ENCODE measurements around the gene HSDL2. TPM values are rescaled to one million over a fixed set of nuclear protein-coding genes. Genes with fewer than 3 reads are reported as not detected.

Gene HSDL2
- total RNA-seq, result 100 to 1,000 TPM in 1 of 4 donors, 10 to 100 TPM in 3; 54.0 to 106 (median 59.9) TPM

GRCh38 chr9:112380102-112380824, at the start of gene HSDL2:
HSDL2 (plus strand) TSS chr9:112380108; CDS start chr9:112380164, 56 bp downstream.
- TF ChIP-seq CTCF (IDR thresholded peaks at IDR 0.05), result no peak
- ATAC-seq (ENCODE audit: low FRiP score) (peak; percentile 61), DNase-seq (ENCODE audit: low spot score) (no peak)

- ATAC-seq (ENCODE audit: low FRiP score) (no peak), DNase-seq (ENCODE audit: low spot score) (no peak)
- TF ChIP-seq CTCF (IDR thresholded peaks at IDR 0.05), result no peak
Observed at GRCh38 chr9:112331674-112331952, 48.3 kb upstream of the HSDL2 start.

GRCh38 chr9:112332214-112332613, 47.7 kb upstream of the HSDL2 start:
- DNase-seq (ENCODE audit: low spot score), result no peak
- ATAC-seq (ENCODE audit: low FRiP score), result no peak
- no peak for TF ChIP-seq CTCF (IDR thresholded peaks at IDR 0.05)

- DNase-seq (ENCODE audit: low spot score), result no peak
- no peak for TF ChIP-seq CTCF (IDR thresholded peaks at IDR 0.05)
- no peak for ATAC-seq (ENCODE audit: low FRiP score)
Observed at GRCh38 chr9:112332674-112332976, 47.3 kb upstream of the HSDL2 start.

- peak; percentile 45 for ATAC-seq (ENCODE audit: low FRiP score)
Observed at GRCh38 chr9:112332977-112333638, 46.8 kb upstream of the HSDL2 start, which contains the start of gene PTBP3. PTBP3 (minus strand) TSS chr9:112333619; CDS start chr9:112297865, 35,754 bp downstream.

GRCh38 chr9:112333639-112334431, 46.1 kb upstream of the HSDL2 start:
- ATAC-seq (ENCODE audit: low FRiP score) (peak; percentile 96), DNase-seq (ENCODE audit: low spot score) (peak; percentile 57)
- no peak for TF ChIP-seq CTCF (IDR thresholded peaks at IDR 0.05)

More at GRCh38 chr9:112332977-112333638, 46.8 kb upstream of the HSDL2 start, which contains the start of gene PTBP3:
- TF ChIP-seq CTCF (IDR thresholded peaks at IDR 0.05), result no peak
- peak; percentile 34 for DNase-seq (ENCODE audit: low spot score)
